Measurements from ENCODE around the gene HAPSTR1.

DNA sequence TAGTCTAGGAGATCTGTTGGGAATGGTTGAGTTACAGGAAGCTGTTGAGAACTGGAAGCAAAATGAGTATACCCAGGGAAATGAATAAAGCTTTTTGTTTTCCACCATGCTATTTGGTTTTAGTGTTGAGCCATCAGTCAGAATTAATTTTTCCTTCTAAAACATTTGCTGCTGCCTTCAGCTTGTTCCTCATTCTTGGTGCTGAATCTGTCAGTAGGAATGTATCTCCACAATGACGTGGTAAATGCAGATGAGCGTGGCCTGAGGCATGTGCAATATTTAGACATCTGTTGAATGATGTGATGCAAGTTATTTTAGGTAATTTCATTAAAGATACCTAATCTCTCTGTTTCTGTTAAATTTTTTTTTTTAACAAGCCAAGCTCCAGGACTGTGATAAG lies 10.9 kb downstream of the HAPSTR1 start:
- no peak for TF ChIP-seq CTCF (IDR thresholded peaks at IDR 0.05; ENCODE audit: poor library complexity)
- TF ChIP-seq EZH2 (IDR thresholded peaks at IDR 0.05; ENCODE audit: borderline replicate concordance): no peak
